ENCODE data around the gene MB. TPM values are rescaled to one million over a fixed set of nuclear protein-coding genes. Genes with fewer than 3 reads are reported as not detected.

Gene MB
- total and polyA plus RNA-seq, 2 donors (not counting 1 experiment from before 2014, with no cell fraction given): not detected

- no peak for ATAC-seq (ENCODE audit: low read depth)
Observed at GRCh38 chr22:35568751-35569739, 48.1 kb downstream of the MB start.

More at GRCh38 chr22:35568751-35569739, 48.1 kb downstream of the MB start:
- CTCF ChIA-PET: no interaction called here
- WGBS (ENCODE audit: insufficient coverage): 84% methylated on average over 17 of the region's 17 CpGs
- no peak for DNase-seq
- Histone ChIP-seq H3K27me3 (replicated peaks in 1 of 4; ENCODE audit: control extremely low read depth in 1 of 4, control insufficient read depth in 3 of 4, insufficient read depth in 4 of 4, low read length in 3 of 4) (peaks cover 0 to 16% (median 0%) of the 10 kb centered on the region in 4 experiments), H2AFZ (ENCODE audit: insufficient read depth, low read depth, low read length, poor library complexity, severe bottlenecking) (no peak overlapping the region), H3K79me2 (ENCODE audit: control insufficient read depth, insufficient read depth, low read length) (no peaks in the 10 kb centered on the region), H3K4me1 (ENCODE audit: control insufficient read depth in 2 of 2, insufficient read depth in 2 of 2, low read length in 2 of 2) (no peaks in the 10 kb centered on the region), H3K9ac (ENCODE audit: low read length) (no peak overlapping the region), H3K27ac (ENCODE audit: low read length in 2 of 2) (no peak overlapping the region), H3K36me3 (replicated peaks in 1 of 2; ENCODE audit: control extremely low read depth in 1 of 2, control insufficient read depth in 1 of 2, extremely low read depth in 1 of 2, insufficient read depth in 2 of 2, low read length in 1 of 2) (no peaks in the 10 kb centered on the region), H3K9me3 (ENCODE audit: control extremely low read depth in 1 of 3, control insufficient read depth in 2 of 3, insufficient read depth in 1 of 3, low read length in 2 of 3) (no peaks in the 10 kb centered on the region), H4K20me1 (ENCODE audit: control insufficient read depth, insufficient read depth, low read length, poor library complexity, severe bottlenecking) (no peaks in the 10 kb centered on the region), H3K4me3 (ENCODE audit: control extremely low read depth in 1 of 5, extremely low read depth in 1 of 5, insufficient read depth in 1 of 5, low read depth in 2 of 5, low read length in 4 of 5) (no peak overlapping the region), H3K4me2 (replicated peaks; ENCODE audit: low read depth, low read length, poor library complexity, severe bottlenecking) (no peak overlapping the region)
- no peak overlapping the region for H3K27ac Mint-ChIP-seq
- no peak overlapping the region for H3K4me3 Mint-ChIP-seq
- no peaks in the 10 kb centered on the region for H3K9me3 Mint-ChIP-seq (ENCODE audit: insufficient read depth)
- TF ChIP-seq EZH2 (IDR thresholded peaks at IDR 0.05; ENCODE audit: borderline replicate concordance, insufficient read depth, low read depth, low read length, poor library complexity, severe bottlenecking) (no peak), CTCF (IDR thresholded peaks at IDR 0.05) (no peak)
- H3K4me1 Mint-ChIP-seq: no peaks in the 10 kb centered on the region
- intact Hi-C loops (cut with micrococcal nuclease): no loop called here
- POLR2A ChIA-PET: no interaction called here
- H3K27me3 Mint-ChIP-seq: peaks cover 38% of the 10 kb centered on the region
